Measurements from ENCODE around the gene MAML2.

Gene MAML2

DNA sequence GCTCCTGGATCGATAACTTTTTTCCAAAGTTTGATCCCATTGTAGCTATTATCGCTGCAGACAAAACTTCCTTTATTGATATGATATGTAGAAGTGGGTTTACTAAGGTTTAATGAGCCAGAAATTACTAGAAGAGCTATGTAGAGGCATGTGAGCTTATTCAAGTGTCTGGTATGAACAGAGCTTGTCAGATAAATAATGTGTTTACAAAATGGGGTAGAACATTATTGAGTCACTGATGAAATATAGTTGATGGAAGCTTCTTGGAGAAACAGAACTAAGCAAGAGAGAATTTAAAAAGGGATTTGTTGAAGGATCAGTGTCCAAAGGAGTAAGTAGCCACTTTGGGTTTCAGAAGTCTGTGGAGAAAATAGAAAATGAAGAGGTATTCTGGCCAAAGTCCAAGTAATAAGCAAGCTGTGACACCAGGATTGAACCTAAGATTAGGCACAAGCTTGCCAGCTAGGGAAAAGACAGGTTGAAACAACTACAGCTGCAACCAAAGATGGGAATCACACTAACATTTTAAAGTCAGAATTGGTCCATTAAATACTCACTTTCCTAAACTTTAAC lies 104.3 kb downstream of the MAML2 start:
- peak; percentile 94 for DNase-seq (ENCODE audit: low read depth)

DNA sequence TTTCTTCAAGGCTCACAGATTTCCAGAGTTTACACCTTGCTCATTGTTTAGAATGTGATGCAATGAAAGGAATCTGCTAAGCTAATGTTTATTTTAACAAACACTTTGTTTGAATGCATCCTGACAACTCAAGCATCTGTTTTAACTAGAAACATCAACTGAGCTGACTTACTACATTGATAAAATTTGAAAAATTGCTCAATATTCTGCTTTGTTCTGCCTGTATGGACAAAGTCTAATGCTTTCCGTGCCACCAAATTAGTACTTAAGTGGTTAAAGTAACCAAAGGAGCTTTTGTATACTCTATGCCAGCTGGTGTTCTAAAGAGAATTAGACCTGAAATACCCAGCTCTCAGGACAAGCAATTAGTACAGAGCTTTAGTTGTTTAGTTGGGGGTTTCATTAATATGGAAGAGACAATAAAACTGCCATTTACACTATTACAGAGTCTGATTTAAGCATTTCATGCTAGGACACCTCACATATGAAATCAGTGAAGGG lies 105.2 kb downstream of the MAML2 start:
- DNase-seq (ENCODE audit: low read depth), result peak; percentile 69

DNA sequence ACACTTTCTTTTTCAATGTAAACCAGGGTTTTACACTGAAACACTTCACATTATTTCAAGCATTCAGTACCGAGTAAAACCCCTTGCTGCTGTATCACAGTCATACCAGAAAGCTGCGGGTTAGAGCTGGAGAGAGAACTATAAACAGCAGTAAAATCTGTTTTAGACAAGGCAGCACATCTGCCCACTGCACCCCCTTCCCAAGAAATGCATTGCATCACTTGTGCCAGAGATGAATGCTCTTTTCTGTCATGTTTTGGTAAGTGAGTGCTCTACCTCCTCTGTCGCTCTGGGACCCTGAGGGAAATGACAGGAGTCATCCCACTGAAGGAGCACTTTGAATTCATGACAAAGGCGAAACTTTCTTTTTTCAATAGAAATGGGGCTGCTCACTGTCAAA lies 107.2 kb downstream of the MAML2 start:
- DNase-seq (ENCODE audit: low read depth), result peak; percentile 86

DNA sequence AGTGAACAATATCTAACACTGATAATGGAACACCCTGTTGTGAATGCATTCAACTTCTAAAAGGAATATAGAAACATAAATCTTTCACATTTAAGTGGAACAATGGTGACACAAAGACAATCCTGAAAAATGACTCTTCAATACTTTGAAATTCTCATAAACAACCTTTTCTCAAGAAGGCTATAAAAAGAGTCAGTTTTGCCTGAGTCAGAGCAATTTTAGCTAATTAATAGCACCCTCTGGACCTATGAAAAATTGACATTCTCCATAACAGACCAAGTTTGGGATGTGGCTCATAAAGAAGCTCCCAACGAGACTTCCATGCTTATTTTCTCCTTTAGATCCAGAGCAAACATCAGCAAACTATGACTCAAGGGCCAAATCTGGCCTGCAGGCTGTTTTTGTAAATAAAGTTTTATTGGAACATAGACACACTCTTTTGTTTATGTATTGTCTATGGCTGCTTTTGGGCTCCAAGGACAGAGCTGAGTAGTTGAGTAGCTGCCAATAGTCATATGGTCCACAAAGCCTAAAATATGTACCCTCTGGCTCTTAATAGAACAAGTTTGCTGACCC lies 108.0 kb downstream of the MAML2 start:
- DNase-seq (ENCODE audit: low read depth), result no peak

DNA sequence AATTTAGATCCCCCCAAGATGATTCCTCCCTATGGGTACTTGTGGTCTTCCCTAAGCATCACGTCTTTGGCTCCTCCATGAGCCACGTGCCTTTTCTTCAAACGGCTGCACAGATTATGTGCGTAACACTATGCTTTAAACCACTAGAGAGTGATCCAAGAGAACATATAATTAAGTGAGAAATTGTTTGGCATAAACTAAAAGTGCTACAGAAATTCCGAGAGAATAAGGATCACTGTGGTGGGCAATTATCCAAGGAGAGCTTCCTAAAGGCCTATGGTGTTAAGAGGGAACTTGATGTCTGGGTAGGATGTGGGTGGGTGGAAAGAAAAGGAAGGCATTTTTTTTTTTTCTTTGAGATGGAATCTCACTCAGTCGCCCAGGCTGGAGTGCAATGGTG lies 110.9 kb downstream of the MAML2 start:
- DNase-seq (ENCODE audit: low read depth), result no peak

DNA sequence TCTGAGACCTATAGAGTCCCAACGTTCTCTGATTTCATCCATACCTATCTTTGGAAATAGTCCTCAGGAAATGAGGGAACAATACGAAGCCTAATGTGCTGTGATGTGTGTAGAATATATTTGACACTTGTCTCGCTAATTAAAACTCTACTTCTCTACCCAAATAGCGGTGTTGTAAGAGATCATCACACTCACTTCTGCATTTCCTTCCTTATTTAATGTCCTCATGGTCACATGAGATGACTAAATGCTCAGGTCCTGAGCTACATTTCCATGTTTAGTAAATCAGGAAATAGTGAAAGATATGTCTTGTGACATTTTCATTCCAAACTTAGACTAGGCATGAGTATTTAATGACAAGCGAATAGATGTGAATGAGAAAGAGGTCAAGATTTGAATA lies 112.3 kb downstream of the MAML2 start:
- no peak for DNase-seq (ENCODE audit: low read depth)

DNA sequence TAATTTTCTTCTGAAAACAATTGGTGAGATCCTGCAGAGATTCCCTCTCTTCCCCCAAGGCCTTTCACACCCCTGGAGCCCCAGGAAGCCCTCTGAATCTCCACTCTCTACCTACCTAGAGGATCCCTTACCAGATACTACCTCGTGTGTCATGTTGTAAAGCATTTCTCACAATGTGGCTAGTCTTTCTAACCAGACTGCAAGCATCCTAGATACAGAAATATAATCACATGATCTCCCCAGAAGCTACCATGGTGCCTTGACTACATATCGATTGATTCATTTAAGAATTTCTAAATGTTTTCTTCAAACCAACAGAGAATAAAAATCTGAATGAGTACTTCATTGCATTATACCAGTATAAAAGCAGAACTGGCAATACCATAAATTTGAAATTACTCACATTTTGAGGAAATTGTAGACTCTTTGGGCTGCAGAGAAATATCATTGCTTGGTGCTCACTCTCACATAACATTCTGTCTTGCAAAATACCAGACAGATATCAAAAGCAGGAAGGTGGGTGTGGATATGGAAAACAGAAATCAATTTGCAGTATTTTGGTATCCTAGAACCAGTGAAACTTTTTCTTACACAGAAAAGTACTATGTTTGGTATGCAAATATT lies 113.5 kb downstream of the MAML2 start:
- no peak for DNase-seq (ENCODE audit: low read depth)

DNA sequence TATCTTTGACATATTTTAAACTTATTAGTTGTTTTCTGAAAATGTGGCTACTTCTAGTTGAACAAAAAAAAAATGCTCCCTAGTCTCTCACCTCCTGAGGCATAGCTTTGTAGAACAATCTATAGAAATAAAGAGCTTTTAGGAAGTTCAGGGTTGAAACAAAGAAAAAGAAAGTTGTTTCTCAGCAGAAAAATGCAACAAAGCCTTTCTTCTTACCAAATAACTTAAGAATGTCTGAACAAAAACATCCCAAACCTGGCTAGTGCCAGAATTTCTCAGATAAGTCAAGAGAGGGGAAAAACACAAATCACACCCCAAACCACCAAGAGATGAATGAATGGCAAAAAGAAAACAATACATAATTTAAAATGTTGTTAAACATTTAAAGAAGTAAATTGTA lies 114.1 kb downstream of the MAML2 start:
- DNase-seq (ENCODE audit: low read depth), result peak; percentile 74

DNA sequence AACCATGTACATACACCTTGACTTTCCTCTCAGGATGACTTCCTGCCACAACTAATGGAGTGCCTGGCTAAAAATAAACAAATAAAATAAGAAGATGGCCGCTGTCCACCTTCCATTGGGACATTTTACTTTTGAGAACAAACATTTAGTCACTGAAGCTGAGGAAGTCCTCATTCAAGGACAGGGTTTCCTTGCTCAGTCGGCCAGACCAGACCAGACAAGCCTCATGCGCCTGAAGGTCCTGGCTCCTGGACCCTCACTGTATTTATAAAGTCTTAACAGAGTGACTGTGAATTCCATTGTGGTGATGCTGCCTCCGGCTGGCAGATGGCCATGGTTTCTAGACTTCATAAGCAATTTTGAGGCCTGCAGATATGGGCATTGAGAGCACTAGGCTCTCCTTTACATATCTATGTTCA lies 114.5 kb downstream of the MAML2 start:
- DNase-seq (ENCODE audit: low read depth), result peak; percentile 94

DNA sequence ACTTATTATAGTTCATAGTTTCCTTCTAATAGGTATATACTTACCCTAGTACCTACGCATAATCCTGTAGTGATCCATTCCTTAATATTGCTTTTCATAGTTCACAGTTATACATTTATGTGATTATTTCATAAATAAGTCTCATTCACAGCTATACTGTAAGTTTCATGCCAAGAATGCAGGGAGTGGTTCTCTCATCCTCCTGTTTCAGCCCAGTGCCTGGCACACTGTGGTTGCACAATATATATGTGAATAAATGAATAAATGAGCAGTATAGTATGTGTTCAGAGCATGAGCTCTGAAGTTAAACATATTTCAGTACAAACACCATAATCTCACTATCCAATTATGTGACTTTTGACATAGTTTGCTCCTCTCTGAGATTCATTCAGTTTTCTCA lies 115.8 kb downstream of the MAML2 start:
- peak; percentile 43 for DNase-seq (ENCODE audit: low read depth)

DNA sequence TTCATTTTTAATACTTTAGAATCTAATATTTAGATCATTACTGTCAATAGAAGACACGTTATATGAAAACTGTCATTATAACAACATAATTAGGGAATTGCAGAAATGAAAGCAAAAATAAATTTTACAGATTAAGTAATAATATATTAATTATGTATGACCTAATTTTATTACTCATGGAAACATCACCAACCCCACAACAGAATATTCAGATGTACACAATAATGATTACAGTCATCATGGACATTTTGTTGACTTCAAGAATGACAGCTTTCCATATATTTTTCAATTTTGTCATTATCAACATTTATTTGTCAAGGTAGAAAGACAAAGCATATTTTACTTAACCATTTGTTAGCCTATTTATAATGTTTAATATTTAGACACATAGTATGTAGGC lies 119.9 kb downstream of the MAML2 start:
- DNase-seq (ENCODE audit: low read depth), result no peak

DNA sequence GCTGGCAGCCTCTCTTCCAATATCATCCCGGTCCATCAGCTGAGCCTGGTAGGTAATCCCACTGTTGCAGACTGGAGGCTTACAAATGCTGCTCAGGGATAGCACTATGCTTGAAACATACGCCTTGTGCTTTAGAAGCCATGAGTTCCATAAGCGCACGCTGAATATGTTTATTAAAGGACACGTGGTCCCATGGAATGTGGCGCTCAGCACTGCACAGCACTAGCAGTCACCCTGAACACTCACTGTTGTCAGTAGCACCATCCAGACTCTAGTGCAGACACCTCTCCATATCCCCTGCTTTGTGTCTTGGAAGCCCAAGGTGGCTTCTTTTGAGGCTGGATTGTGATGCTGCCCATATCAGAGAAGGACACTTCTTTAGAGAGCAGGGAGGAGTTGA lies 120.9 kb downstream of the MAML2 start:
- no peak for DNase-seq (ENCODE audit: low read depth)

DNA sequence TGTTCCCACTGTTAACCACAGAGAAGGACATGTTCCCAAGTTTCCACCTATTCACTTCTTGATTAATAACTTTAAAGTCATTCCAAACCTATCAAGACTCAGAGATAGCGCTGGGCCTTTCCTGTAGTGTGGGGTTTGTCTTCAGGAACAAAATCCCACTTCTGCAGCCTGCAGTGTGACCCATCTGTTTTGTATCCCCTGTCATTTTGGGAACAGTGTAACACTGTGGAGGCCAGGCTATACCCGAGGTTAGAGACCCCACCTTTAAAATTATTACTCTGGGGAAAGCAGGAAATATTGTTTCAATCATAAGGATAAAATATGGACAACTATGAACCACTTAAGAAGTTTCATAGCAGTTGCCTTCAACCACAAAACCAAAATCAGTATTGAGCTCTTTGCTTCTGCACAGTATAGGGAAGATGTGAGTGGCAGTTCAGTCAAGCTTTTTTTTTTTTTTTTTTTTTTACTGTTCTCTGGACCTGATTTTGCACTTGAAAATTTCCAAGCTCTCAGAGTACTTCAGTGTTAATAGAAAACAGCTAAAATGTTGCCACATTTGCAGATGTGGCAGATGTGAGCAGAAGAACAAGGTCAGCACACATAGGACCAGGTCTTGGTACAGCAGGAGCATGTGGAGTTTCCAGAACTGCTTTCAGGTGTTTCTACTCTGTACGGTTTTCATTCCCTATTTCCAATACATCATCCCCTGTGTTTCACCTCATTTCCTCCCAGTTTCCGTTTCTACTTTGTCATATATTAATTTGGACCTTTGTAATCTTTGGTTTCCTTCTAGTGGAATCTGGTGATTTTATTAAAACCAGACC lies 121.5 kb downstream of the MAML2 start:
- no peak for DNase-seq (ENCODE audit: low read depth)

DNA sequence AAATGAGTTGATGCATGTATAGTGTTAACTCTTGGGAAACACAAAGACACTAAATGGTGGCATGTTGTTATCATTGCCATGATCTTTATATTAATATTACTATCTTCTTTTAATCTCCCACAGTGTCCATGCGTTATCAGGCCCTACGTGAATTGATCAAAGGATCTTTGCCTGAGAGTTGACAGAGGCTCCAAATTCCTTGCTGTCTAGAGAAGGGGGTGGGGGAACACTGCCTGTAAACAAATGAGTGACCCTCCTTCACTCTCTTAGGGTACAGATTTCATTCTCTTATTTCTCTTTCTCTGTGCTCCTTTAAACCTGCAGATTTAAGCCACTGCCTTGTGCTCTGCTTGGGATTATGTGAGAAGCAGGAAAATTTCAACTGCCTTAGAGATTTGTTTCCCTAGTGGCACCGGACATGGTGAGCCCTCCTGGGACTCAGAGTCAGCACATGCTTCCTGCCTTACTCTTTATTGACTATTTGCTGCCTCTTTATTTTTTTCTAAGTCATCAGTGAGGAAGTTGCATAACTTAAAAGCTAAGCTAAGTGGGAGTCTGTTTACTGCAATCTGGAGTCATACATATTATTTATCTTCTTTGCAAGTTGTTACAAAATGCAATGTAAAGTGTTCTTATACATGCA lies 122.9 kb downstream of the MAML2 start:
- peak; percentile 86 for DNase-seq (ENCODE audit: low read depth)

DNA sequence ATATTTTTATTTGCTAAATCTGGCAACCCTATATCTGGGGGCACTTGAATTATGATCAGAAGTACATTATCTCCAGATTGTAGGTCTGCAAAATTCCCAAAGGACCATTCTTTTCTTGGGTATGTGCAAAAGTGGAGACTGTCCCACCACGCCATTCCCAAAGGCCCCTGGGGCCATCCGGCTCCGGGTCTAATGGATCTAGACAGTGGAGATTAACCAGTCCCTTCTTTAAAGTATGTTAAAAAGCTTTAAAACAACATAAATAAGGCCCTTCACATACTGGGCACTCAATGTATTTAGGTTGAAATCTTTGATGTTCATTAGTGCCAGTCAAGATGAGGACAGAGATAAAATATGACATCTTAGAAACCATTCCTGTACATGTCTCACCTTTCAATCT lies 124.1 kb downstream of the MAML2 start:
- no peak for DNase-seq (ENCODE audit: low read depth)

DNA sequence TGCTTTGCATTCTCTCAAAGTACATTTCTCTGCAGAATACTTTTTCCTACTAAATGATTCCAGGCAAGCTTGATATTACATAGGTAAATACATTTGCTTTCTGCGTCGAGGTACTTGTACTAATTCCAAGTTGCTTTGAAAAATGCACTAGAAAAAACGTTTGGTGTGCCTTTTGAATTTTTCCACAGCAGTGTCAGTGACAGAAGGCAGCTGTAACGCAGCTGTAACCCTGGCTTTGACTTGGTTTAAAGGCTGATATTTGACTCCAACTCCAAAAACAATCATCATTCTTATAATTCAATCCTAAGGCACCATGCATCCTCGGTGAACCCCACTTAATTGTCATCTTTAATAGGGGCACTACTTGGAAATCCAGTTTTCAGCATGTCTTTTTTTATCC lies 125.0 kb downstream of the MAML2 start:
- no peak for DNase-seq (ENCODE audit: low read depth)

DNA sequence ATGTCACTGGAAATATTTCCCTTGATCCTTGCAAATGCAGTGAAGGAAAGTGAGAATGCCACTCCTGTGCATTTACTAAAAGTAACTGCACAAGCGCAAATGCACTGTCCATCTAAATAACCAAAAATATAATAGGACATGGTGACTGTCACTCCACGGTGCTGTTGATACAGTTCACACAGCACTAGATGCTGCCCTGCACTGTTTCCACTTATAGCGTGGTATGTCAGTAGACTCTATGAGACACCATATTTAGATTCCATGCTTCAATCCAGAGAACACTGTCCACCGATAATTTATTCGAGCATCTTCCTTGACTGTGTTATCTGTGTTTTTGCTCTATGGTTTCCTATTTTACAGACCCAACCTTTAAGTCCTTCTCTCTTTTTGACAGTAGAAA lies 125.8 kb downstream of the MAML2 start:
- no peak for DNase-seq (ENCODE audit: low read depth)

DNA sequence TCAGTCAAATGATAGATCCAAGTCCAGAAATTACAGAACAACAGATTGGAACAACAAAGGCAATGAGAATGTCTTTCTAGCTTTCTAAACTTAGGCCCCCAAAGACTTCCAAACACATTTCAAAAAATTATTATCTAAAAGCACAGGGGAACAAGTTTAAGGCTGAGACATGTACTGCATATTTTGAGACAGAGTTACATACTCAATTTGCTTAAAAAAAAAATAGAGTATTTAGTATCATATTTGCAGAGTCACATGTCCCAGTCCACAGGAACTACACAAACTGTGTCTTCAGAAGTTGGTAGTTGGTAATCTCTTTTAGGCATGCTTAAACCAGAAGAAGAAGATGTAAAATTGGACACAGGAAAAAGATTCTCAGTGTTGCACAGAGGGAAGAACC lies 127.2 kb downstream of the MAML2 start:
- DNase-seq (ENCODE audit: low read depth), result no peak

DNA sequence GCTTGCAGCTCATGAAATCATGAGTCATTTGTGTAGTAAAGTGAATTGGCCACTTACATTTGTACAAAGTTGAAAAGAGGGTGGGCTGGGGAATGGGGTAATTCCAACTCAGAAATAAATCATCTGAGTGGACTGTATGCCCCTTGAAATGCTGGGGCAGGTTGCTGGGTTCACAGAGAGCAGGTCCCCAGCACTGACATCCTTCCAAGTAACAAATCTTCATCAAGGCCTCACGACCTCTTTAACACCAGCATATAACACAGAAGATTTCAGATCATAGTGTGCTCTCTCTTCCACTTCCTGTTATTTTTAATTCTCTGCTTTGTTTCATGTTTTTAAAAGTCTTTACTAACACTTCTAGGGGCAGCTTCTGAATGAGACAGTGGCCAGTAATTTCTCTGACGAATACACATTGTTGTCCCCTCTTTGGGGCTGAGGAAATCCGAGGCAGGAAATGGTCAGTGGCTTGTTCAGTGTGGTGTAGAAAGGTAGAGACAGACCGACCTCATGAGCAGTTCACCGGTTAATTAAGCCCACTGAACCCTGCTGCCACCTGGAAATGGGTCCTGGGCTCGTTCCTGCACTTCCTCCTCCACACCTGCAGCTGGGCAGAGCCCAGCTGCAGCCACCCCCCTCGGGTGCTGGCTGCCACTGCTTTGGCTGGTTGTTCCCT lies 127.7 kb downstream of the MAML2 start:
- DNase-seq (ENCODE audit: low read depth), result peak; percentile 77

DNA sequence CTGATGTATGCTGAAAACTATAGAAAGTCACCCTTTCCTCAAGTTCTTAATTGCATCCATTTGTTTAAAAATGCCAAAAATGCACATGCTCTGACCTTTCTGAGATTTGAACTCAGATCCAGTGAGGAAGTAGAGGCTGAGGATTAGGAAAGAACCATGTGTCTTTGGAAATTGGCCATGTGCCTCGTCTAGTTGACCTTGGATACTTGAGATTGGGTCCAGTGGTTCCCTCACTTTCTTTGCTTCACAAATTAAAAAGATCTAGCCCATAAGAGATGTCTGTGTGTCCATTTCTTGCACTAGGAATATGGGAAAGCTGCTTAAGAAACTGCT lies 128.3 kb downstream of the MAML2 start:
- DNase-seq (ENCODE audit: low read depth), result no peak

DNA sequence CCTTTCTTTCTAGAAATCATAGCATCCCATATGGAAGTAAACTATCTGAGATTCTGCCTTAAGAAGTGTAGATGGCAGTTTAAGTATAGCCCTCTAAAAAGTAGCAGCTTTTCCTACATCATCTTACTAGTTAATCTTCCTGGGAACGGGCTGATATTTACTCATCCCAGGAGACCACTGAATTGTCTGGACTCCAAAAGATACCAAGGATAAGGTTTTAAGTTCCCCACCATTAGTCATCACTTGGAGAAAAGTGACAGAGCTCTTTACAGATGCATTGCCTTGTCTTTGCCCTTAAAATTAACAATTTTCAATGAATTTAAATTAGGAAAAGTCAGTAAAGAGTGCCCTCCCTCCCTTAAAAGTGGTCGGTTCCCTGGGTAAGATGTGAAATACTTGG lies 129.5 kb downstream of the MAML2 start:
- peak; percentile 94 for DNase-seq (ENCODE audit: low read depth)

DNA sequence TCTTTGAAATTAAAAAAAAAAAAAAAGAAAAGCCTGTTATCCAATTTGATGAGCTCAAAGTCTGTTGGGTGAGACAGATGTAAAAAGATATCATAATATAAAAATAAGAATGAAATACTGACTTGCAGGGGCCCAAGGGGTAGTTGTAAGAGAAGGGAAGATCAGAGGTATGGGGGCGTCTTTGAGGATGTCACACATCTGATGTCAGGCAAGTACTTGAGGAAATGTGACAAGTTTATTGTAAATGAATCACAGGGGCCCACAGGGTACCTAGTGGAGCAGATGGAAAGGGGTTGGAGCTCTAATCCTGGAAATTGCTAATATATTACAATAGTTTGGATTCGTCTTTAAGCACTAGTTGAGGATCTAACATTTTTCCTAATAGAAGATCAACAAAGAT lies 131.6 kb downstream of the MAML2 start:
- DNase-seq (ENCODE audit: low read depth), result no peak
